HFF-Myc (cell line): ENCODE data around the gene XRCC1.

Experiments used
- DNase-seq: peaks from one replicate; pipeline ENCODE4 v3.0.0-alpha.2; 2011; ENCODE audit warnings: low read depth; ENCODE audit errors: extremely low read depth
- H3K4me3 ChIP-seq: replicated peaks from 2 replicates; pipeline ENCODE4 v1.5.1; 2011; ENCODE audit warnings: low read depth, mild to moderate bottlenecking, control low read depth, low read length
- TF ChIP-seq, protein P1 (sequence below): IDR thresholded peaks from 2 replicates; pipeline ENCODE4 v1.5.1; 2012; ENCODE audit warnings: mild to moderate bottlenecking, low read depth, low read length, control low read depth; ENCODE audit errors: missing control alignments

XRCC1 gene

GRCh38 chr19:43599635-43600295, 24.4 kb upstream of the XRCC1 start:
- H3K4me3 ChIP-seq = no peak overlapping the region
- DNase-seq = no peak
- TF ChIP-seq, protein P1, sequence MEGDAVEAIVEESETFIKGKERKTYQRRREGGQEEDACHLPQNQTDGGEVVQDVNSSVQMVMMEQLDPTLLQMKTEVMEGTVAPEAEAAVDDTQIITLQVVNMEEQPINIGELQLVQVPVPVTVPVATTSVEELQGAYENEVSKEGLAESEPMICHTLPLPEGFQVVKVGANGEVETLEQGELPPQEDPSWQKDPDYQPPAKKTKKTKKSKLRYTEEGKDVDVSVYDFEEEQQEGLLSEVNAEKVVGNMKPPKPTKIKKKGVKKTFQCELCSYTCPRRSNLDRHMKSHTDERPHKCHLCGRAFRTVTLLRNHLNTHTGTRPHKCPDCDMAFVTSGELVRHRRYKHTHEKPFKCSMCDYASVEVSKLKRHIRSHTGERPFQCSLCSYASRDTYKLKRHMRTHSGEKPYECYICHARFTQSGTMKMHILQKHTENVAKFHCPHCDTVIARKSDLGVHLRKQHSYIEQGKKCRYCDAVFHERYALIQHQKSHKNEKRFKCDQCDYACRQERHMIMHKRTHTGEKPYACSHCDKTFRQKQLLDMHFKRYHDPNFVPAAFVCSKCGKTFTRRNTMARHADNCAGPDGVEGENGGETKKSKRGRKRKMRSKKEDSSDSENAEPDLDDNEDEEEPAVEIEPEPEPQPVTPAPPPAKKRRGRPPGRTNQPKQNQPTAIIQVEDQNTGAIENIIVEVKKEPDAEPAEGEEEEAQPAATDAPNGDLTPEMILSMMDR = no peak

DNA sequence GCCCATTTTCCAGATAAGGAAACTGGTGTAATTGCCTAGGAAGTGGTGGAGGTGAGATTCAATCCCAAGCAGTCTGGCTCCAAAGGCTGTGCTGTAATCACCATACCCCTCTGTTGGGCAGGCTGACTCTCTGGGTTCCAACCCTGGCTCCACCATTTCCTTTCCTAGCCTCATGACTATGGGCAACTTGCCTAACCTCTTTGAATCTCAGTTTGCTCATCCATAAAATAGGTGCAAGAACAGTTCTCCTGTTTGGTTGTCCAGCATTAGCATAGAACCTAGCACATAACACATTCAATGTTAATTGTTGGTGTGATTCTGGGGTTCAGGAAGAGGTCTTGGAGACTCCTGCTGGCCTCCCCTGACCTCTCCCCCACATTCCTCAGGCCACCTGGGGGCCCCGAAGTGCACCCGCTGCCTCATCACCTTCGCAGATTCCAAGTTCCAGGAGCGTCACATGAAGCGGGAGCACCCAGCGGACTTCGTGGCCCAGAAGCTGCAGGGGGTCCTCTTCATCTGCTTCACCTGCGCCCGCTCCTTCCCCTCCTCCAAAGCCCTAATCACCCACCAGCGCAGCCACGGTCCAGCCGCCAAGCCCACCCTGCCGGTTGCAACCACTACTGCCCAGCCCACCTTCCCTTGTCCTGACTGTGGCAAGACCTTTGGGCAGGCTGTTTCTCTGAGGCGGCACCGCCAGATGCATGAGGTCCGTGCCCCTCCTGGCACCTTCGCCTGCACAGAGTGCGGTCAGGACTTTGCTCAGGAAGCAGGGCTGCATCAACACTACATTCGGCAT, 23.3 kb upstream of the XRCC1 start:
- TF ChIP-seq, protein P1 = no peak
- no peak overlapping the region; the same call in 1 of the 2 replicates for H3K4me3 ChIP-seq
- no peak for DNase-seq

DNA sequence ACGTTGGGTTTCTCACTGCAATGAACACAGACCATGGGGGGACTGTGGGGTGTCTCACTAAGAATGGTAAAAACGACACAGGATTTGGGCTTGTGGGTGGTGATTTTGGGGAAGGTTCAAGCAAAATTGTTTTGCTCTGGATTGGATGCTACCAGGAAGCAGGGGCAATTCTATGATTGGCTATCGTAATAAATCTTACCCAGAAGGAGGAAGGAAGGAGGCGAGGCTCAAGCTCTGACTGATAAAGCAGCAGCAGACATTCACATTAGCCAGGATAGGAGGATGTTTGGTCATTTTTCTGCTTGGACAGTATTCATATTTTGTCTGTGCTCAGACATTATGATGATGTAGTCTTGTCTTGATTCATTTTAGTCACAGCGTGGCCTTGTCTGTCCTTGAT, 22.5 kb upstream of the XRCC1 start:
- DNase-seq = no peak
- H3K4me3 ChIP-seq = peak overlapping the region; percentile 72
- TF ChIP-seq, protein P1 = no peak

DNA sequence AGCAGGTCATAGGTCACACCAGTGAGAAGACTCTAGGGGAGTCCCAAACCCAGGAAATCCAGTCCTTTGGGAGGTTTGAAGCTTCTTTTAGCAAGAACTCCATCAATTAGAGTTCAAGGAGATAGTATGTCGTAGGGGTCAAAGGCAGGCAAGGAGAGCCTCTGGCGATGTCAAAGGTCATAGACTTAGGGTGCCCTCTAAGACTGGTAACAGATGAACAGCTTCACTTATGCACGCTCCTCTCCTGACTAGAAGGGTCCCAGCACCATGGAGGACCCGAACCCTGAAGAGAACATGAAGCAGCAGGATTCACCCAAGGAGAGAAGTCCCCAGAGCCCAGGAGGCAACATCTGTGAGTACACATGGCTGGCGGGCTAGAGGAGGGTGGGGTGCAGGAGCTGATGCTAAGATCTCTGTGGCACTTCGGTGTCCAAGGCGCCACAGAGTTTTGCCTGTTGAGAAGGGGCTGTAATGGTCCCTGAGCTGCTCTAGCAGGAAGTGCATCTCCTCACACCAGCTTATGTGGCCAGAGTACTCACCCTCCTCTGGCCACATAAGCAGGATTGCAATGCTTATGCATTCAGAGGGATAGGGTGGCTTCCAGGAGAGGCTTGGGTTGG, 21.6 kb upstream of the XRCC1 start:
- DNase-seq = no peak
- TF ChIP-seq, protein P1 = no peak

GRCh38 chr19:43595999-43596841, 20.9 kb upstream of the XRCC1 start, which contains the start of the genes IRGQ and ZNF576:
Gene IRGQ (minus strand): TSS chr19:43596134. CDS start chr19:43595338, 796 bp downstream.
Gene ZNF576 (plus strand): TSS chr19:43596595. CDS start chr19:43597109, 514 bp downstream.
- DNase-seq = peak; percentile 98
- peak within 1 kb of the TSS; percentile 72 for H3K4me3 ChIP-seq
- TF ChIP-seq, protein P1 = no peak

More for the DNA sequence above, 21.6 kb upstream of the XRCC1 start:
- peak overlapping the region; percentile 72 for H3K4me3 ChIP-seq

DNA sequence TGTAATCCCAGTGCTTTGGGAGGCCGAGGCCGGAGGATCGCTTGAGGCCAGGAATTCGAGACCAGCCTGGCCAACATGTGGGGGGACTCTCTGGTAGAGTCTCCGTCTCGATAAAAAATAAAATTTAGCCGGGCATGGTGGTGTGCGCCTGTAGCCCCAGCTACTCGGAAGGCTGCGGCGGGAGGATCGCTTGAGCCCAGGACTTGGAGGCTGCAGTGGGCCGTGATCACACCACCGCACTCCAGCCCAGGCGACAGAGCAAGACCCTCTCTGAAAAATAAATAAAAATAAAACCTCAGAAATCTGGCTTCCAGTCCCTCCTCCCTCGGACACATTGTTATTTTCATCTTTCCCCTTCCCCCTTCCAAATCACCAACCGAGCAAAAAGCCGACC, 20.3 kb upstream of the XRCC1 start:
- H3K4me3 ChIP-seq = peak overlapping the region; percentile 72
- no peak for DNase-seq
- TF ChIP-seq, protein P1 = no peak
